ENCODE results near the gene MARCHF9. TPM values are rescaled to one million over a fixed set of nuclear protein-coding genes. Genes with fewer than 3 reads are reported as not detected.

The MARCHF9 gene
- total RNA-seq, 1 donor from 2014 or later: 4.7 TPM

DNA sequence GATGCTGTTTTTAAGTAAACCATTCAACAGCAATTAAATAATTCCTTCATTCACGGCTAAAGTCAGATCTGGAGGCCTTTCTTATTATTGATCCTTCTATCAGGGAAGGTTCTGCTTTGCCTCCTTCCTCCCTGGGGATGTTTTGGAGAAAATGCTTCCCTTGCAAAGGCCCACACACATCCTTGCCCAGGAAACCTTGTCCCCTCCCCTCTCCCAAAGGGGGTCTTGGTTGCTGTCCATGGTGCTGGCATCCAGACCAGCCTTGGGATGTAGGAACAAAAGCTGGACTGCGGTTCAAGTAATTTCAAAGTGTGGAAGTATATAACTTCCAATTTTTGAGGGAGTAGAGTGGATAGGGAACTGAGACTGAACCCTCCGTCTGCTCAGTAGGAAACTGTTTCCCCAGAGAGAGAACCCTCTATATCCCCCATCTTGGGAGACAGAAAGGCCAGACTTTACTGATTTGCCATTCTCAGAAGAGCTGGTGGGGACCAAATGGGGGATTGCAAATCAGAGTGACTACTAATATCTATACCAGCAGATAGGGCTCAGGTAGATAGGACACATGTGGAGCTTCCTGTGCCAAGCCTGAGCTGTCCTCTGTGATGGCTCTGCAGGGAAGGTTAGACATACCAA is 5.6 kb downstream of the MARCHF9 start:
- Histone ChIP-seq H3K9ac (ENCODE audit: low read depth in 1 of 3, low read length in 3 of 3) (no peak overlapping the region), H3K4me1 (ENCODE audit: control insufficient read depth in 3 of 3, insufficient read depth in 3 of 3, low read length in 3 of 3) (peaks cover 12 to 24% (median 18%) of the 10 kb centered on the region in 3 donors), H3K9me3 (ENCODE audit: control insufficient read depth in 3 of 3, low read length in 3 of 3) (no peaks in the 10 kb centered on the region), H3K36me3 (ENCODE audit: control insufficient read depth in 3 of 3, insufficient read depth in 3 of 3, low read length in 3 of 3) (peaks cover 16 to 22% (median 16%) of the 10 kb centered on the region in 3 donors), H3K4me3 (ENCODE audit: low read length in 3 of 3) (no peak overlapping the region), H3K27me3 (ENCODE audit: control insufficient read depth in 3 of 3, insufficient read depth in 3 of 3, low read length in 3 of 3) (peaks cover 28 to 30% (median 28%) of the 10 kb centered on the region in 3 donors), H3K27ac (ENCODE audit: low read depth, low read length) (no peak overlapping the region)

DNA sequence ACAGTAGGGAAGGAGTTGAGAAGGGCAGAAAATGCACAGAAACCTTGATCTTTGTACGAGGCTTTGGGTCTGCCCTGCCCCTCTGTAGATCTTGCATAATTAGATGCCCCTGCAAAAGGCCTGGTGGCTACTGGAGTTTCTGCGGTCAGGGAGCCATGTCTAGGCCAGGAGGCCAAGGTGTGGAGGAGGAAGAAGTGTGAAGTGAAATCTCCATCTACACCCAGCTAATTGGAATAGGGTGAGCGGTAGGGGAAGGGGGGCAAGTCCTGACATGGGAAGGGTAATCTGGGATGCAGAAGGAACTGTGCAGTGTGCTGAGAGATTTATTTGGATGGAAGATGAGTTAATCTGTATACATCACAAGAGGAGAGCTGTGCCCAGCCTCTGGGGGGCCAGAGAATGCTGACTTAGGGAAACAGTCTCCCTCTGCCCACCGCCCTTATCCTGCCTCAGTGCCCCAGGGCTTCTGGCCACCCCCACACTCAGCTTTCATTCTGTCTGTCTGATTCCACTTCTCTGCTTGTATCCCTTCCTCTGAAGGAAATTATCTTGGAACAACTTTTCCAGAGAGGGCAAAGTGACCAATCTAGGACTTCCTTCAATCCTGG is 6.6 kb downstream of the MARCHF9 start:
- Histone ChIP-seq H3K36me3 (ENCODE audit: control insufficient read depth in 3 of 3, insufficient read depth in 3 of 3, low read length in 3 of 3) (peaks cover 16 to 22% (median 16%) of the 10 kb centered on the region in 3 donors), H3K27me3 (ENCODE audit: control insufficient read depth in 3 of 3, insufficient read depth in 3 of 3, low read length in 3 of 3) (peaks cover 38 to 40% (median 39%) of the 10 kb centered on the region in 3 donors), H3K27ac (ENCODE audit: low read depth, low read length) (no peak overlapping the region), H3K9ac (ENCODE audit: low read depth in 1 of 3, low read length in 3 of 3) (no peak overlapping the region), H3K4me1 (ENCODE audit: control insufficient read depth in 3 of 3, insufficient read depth in 3 of 3, low read length in 3 of 3) (peaks cover 14 to 26% (median 21%) of the 10 kb centered on the region in 3 donors), H3K9me3 (ENCODE audit: control insufficient read depth in 3 of 3, low read length in 3 of 3) (no peaks in the 10 kb centered on the region), H3K4me3 (ENCODE audit: low read length in 3 of 3) (no peak overlapping the region)

DNA sequence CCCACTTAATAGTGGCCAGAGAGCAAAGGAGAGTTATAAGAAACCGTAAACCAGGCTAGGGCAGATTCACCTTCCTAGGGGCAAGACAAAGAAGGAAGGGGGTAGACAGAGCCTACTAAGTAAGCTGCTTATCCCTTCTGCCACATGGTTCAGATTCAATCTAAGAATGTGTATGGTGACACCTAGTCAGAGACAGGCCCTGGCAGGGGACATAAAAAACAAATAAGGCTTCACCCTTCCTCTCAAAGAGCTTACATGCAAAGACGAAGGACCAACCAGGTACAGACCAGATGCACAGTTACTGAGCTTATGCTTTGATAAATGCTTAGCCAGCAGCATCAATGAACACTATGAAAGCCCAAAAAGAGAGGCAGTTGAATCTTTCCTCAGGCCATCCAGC is 7.6 kb downstream of the MARCHF9 start:
- Histone ChIP-seq H3K4me3 (ENCODE audit: low read length in 3 of 3) (no peak overlapping the region), H3K27me3 (ENCODE audit: control insufficient read depth in 3 of 3, insufficient read depth in 3 of 3, low read length in 3 of 3) (peaks cover 46 to 50% (median 48%) of the 10 kb centered on the region in 3 donors)

DNA sequence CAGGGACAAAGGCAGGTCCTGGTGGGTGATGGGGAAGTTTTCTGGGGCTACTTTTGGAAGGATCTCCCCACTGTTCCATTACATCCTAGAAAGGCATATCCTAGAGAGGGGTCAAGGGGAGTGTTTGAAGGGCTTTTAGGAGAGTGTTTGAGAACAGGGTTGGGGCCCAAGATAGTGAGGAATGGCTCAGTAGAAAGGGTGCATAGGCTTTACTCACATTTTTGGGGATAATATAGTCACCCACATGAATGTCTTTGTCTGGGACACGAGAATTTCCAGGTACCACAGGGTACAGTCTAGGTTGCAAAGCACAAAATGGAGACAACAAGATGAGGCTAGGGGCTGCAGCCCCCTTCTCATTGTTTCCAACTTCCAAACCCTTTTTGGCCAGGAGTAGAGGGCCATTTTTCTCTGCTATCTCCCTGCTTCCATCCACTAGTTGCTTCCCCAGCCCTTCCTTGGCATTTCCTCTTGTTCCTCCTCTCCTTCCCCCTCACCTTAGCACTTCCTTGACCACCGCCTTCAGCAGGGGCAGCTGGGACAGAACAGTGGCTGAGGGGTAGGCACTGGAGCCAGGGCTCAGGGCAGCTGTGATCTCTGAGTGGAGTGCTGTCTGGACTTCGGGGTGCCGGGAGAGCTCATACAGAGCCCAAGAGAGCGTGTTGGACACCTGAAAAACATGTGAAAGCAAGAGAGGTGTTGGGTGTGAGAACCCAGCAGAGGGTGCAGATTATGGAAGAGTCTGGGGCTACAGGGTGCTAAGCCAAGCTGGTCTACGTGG is 9.2 kb downstream of the MARCHF9 start:
- no peak overlapping the region for H3K27ac ChIP-seq (ENCODE audit: low read depth, low read length)
- no peaks in the 10 kb centered on the region for H3K9me3 ChIP-seq (ENCODE audit: control insufficient read depth in 3 of 3, low read length in 3 of 3)
- H3K4me3 ChIP-seq (ENCODE audit: low read length in 3 of 3): peak overlapping the region in 1 of 3 donors; percentile 65
- H3K27me3 ChIP-seq (ENCODE audit: control insufficient read depth in 3 of 3, insufficient read depth in 3 of 3, low read length in 3 of 3): peaks cover 49 to 51% (median 50%) of the 10 kb centered on the region in 3 donors
- H3K4me1 ChIP-seq (ENCODE audit: control insufficient read depth in 3 of 3, insufficient read depth in 3 of 3, low read length in 3 of 3): peaks cover 18 to 30% (median 25%) of the 10 kb centered on the region in 3 donors
- no peak overlapping the region for H3K9ac ChIP-seq (ENCODE audit: low read depth in 1 of 3, low read length in 3 of 3)
- peaks cover 8 to 16% (median 12%) of the 10 kb centered on the region in 3 donors for H3K36me3 ChIP-seq (ENCODE audit: control insufficient read depth in 3 of 3, insufficient read depth in 3 of 3, low read length in 3 of 3)

More for the DNA sequence above, 7.6 kb downstream of the MARCHF9 start:
- Histone ChIP-seq H3K36me3 (ENCODE audit: control insufficient read depth in 3 of 3, insufficient read depth in 3 of 3, low read length in 3 of 3) (peaks cover 16 to 22% (median 16%) of the 10 kb centered on the region in 3 donors), H3K4me1 (ENCODE audit: control insufficient read depth in 3 of 3, insufficient read depth in 3 of 3, low read length in 3 of 3) (peaks cover 18 to 30% (median 25%) of the 10 kb centered on the region in 3 donors), H3K9ac (ENCODE audit: low read depth in 1 of 3, low read length in 3 of 3) (no peak overlapping the region), H3K9me3 (ENCODE audit: control insufficient read depth in 3 of 3, low read length in 3 of 3) (no peaks in the 10 kb centered on the region), H3K27ac (ENCODE audit: low read depth, low read length) (no peak overlapping the region)

DNA sequence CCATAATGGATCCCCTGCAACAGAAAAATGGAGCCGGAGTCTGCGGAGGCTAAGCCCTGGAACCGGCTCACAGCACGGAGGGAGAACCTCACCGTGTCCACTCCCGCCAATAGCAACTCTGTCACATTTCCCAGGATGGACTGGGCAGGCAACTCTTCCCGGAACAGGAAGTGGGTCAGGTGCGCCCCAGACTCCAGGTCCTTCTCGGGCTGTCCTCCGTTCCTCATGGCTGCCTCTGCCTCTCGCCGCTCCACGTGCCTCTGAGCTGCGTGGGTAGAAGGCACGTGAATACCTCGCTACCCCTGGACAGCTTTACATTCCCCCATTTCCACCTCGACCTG is 9.7 kb downstream of the MARCHF9 start:
- H3K4me3 ChIP-seq (ENCODE audit: low read length in 3 of 3): peak overlapping the region; percentile 43 to 65 (median 51)
- peaks cover 49 to 51% (median 50%) of the 10 kb centered on the region in 3 donors for H3K27me3 ChIP-seq (ENCODE audit: control insufficient read depth in 3 of 3, insufficient read depth in 3 of 3, low read length in 3 of 3)

DNA sequence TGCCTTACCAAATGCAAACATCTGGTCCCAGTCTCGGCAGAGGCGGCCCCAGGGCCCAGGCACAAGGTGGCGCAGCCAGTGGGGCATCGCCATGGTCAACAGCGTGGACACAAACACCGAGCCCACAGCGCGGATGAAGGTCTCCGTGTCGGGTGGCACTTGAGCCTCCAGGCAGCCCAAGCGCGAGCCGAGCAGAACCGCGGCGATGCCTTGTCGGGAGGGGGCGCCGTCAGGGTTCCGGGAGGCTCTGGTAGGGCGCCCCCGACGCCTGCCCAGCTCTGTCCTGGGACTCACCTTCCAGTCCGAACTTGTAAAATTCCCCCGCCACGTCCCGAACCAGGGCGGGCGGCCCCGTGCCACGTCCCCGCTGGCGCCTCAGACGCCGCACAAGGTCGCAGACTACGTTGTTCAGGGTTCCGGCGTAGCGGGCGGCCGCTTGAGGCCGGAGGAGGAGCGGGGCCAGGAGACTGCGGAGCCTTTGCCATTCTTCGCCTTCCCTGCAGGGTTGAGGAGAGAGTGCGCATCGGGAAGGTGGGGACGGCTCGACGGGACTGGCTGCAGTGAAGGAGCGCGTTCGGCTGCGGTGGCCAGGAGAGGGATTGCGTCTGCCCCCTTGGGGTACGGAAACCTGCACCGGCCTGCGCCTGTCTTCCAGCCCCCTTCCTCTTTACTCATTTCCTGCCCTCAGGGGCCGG is 10.2 kb downstream of the MARCHF9 start:
- peak overlapping the region; percentile 43 to 65 (median 51) for H3K4me3 ChIP-seq (ENCODE audit: low read length in 3 of 3)
- H3K27me3 ChIP-seq (ENCODE audit: control insufficient read depth in 3 of 3, insufficient read depth in 3 of 3, low read length in 3 of 3): peaks cover 49 to 51% (median 50%) of the 10 kb centered on the region in 3 donors
- H3K36me3 ChIP-seq (ENCODE audit: control insufficient read depth in 3 of 3, insufficient read depth in 3 of 3, low read length in 3 of 3): peaks cover 15 to 22% (median 16%) of the 10 kb centered on the region in 3 donors
- H3K4me1 ChIP-seq (ENCODE audit: control insufficient read depth in 3 of 3, insufficient read depth in 3 of 3, low read length in 3 of 3): peaks cover 18 to 30% (median 25%) of the 10 kb centered on the region in 3 donors
- H3K27ac ChIP-seq (ENCODE audit: low read depth, low read length): no peak overlapping the region
- peak overlapping the region in 1 of 3 donors; percentile 40 for H3K9ac ChIP-seq (ENCODE audit: low read depth in 1 of 3, low read length in 3 of 3)
- H3K9me3 ChIP-seq (ENCODE audit: control insufficient read depth in 3 of 3, low read length in 3 of 3): no peaks in the 10 kb centered on the region

More for the DNA sequence above, 9.7 kb downstream of the MARCHF9 start:
- Histone ChIP-seq H3K36me3 (ENCODE audit: control insufficient read depth in 3 of 3, insufficient read depth in 3 of 3, low read length in 3 of 3) (peaks cover 12 to 17% (median 16%) of the 10 kb centered on the region in 3 donors), H3K9ac (ENCODE audit: low read depth in 1 of 3, low read length in 3 of 3) (peak overlapping the region in 1 of 3 donors; percentile 40), H3K27ac (ENCODE audit: low read depth, low read length) (no peak overlapping the region), H3K4me1 (ENCODE audit: control insufficient read depth in 3 of 3, insufficient read depth in 3 of 3, low read length in 3 of 3) (peaks cover 18 to 30% (median 25%) of the 10 kb centered on the region in 3 donors), H3K9me3 (ENCODE audit: control insufficient read depth in 3 of 3, low read length in 3 of 3) (no peaks in the 10 kb centered on the region)

DNA sequence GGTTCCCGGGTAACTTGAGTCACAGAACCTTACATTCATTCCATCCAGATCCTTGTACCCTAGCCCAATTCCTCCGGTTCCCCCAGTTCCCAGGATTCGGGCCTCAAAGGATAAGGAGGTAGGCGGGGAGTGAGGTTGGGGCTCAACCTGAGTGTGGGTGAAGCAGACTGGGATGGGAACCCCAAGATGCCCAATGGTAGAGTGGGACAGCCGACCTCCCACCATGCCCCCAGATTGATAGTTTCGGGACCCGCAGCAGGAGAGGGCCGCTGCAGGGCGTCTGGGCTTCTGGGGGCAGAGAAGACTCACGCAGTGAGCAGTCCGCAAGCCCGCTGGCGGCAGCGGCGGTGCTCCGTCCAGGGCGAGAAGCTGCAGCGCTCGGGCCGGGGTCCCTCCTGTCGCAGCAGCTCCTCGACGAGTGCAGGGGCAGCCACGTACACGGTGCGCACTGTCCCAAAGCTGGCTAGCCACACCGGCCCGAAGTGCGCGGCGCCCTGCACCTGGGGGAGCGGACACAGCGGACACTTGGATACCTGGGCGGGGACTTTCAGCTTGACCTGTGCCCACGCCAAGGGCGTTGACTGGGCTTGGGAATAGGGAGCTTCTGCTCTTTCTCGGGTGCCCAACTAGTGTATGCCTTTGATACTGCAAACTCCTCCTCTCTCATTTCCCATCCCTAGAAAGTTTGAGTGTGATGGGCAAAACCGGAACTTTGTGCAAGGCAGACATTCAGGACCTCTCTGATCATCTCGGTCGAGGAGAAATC is 11.0 kb downstream of the MARCHF9 start:
- Histone ChIP-seq H3K36me3 (ENCODE audit: control insufficient read depth in 3 of 3, insufficient read depth in 3 of 3, low read length in 3 of 3) (peaks cover 19 to 28% (median 21%) of the 10 kb centered on the region in 3 donors), H3K4me1 (ENCODE audit: control insufficient read depth in 3 of 3, insufficient read depth in 3 of 3, low read length in 3 of 3) (peaks cover 19 to 36% (median 26%) of the 10 kb centered on the region in 3 donors), H3K27ac (ENCODE audit: low read depth, low read length) (no peak overlapping the region), H3K9me3 (ENCODE audit: control insufficient read depth in 3 of 3, low read length in 3 of 3) (no peaks in the 10 kb centered on the region), H3K9ac (ENCODE audit: low read depth in 1 of 3, low read length in 3 of 3) (peak overlapping the region in 2 of 3 donors; percentile 23 to 40), H3K4me3 (ENCODE audit: low read length in 3 of 3) (peak overlapping the region; percentile 35 to 65 (median 59)), H3K27me3 (ENCODE audit: control insufficient read depth in 3 of 3, insufficient read depth in 3 of 3, low read length in 3 of 3) (peaks cover 49 to 51% (median 50%) of the 10 kb centered on the region in 3 donors)

DNA sequence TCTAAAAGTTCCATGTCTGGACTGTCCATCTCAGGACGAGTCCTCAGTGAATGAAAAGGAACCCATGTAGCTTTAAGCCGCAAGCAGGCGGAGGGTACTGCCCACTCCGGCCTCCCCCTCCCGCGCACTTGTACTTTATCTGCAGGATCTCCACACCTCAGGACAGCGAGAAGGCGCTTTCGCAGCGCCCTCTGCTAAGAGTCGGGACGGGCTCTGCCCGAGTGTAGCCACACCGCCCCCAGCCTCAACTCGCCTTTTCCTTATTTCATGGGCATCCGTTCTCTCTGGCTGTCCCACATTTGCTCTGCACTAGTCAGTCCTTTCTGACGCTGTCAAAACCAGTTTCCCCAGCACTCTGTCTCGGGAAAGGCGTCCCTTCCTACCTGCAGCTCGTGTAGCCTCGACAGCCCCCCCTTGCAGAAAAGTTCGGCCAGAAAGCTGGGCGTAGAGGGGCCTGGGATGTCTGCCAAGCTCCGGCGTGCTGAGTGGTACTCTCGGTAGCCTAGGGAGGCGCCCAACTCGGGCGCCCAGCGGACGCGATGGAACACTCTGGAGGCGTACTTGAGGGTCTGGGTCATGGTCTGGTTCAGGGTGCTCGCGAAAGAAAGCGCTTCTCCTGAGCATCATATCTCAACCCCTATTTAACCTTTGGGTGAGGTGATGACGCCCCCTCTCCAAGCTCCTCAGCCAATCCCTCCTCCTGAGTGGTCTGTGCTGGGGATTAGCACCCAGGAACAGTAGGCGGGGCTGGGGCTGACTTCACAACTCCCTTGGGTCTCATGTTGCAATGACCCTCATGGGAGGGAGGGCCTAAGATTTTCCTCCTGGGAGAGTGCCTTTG is 11.8 kb downstream of the MARCHF9 start, which contains the start of gene CYP27B1:
Gene CYP27B1 (minus strand): TSS at position 615 of the 841 bp plus-strand sequence. CDS start 37 bp downstream, at position 578.
- peaks cover 49 to 51% (median 50%) of the 10 kb centered on the region in 3 donors for H3K27me3 ChIP-seq (ENCODE audit: control insufficient read depth in 3 of 3, insufficient read depth in 3 of 3, low read length in 3 of 3)
- peak within 1 kb of the TSS; percentile 23 to 43 (median 40) for H3K9ac ChIP-seq (ENCODE audit: low read depth in 1 of 3, low read length in 3 of 3)
- H3K36me3 ChIP-seq (ENCODE audit: control insufficient read depth in 3 of 3, insufficient read depth in 3 of 3, low read length in 3 of 3): peaks cover 20 to 30% (median 21%) of the 10 kb centered on the region in 3 donors
- H3K4me3 ChIP-seq (ENCODE audit: low read length in 3 of 3): peak within 1 kb of the TSS; percentile 35 to 65 (median 59)
- peaks cover 27 to 44% (median 33%) of the 10 kb centered on the region in 3 donors for H3K4me1 ChIP-seq (ENCODE audit: control insufficient read depth in 3 of 3, insufficient read depth in 3 of 3, low read length in 3 of 3)
- H3K9me3 ChIP-seq (ENCODE audit: control insufficient read depth in 3 of 3, low read length in 3 of 3): no peaks in the 10 kb centered on the region
- no peak within 1 kb of the TSS for H3K27ac ChIP-seq (ENCODE audit: low read depth, low read length)
